Measurements from ENCODE around the gene BPIFB2. TPM values are rescaled to one million over a fixed set of nuclear protein-coding genes. Genes with fewer than 3 reads are reported as not detected.
"Not testable (repeated sequence)": the region's sequence is repeated elsewhere in the genome, so short reads cannot be mapped to it uniquely, and the experiment has no call there.

The BPIFB2 gene
- not detected in 2 replicates for total RNA-seq (2014; rRNA removed; shearing (Covaris generic))

DNA sequence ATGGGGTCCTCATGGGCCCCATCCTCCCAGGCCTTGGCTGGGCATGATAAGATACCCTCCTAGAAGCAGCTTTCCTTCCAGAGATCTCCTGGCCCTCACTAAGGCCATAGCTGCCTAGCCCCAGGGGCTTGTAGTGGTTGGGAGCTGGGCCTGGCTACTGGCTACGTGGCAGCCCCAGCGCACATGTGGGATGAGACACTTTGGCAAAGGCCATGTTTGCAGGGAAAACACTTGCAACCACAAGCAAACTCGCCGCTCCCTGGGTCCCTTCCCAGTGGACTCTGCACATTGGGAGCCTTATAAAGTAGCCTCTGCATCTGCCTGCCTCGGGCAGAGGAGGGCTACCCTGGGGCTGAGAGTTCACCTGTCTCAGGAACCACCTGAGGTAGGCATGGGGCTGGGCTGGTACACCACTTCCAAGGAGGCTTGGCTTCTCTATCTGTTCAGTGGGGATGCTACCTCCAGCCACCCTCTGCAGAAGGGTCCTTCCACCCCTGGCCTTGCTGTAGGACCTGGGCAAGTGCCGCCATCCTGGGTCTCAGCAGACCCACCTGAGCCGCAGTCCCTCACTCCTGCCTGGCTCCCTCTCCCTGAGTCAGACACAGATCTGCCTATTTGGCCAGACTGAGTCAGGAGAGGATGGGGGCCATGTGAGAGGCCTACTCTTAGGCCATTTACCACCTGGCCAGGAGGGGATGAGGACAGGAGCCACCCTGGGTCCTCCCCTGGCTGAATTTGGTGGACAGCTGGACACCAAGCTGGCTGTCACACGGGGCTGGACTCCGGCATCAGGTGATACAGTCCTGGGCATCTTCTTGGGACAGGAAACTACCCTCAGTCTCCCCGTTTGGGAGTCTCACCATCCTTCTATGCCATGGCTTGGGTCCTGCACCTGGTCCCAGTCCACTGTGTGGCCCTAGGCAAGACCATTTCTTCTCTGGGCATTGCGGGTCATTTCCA, at the start of gene BPIFB2:
TSS of gene BPIFB2 (plus strand) at position 329 of the 960 bp plus-strand sequence. CDS start 871 bp downstream, outside the sequence.
- DNase-seq (ENCODE audit: low read depth): no peak

- DNase-seq (ENCODE audit: low read depth): no peak
Observed at GRCh38 chr20:32958574-32958973, 48.9 kb upstream of the BPIFB2 start.

- no peak for DNase-seq (ENCODE audit: low read depth)
Observed at GRCh38 chr20:32959351-32960221, 47.9 kb upstream of the BPIFB2 start.

DNA sequence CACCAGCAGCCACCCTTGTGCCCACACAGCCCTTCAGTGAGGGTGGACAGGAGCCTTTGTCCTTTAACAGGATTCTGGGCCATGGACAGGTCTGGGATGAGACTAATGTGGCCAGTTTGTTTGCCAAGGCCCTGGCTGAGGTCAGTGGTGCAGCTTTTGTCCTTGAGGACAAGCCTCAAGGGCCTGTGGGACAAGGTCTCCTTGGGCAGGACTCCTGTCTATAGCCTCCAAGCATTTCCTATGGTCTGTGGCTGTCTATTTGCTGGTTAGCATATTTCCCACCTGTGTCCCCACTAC, 47.3 kb upstream of the BPIFB2 start:
- no peak for DNase-seq (ENCODE audit: low read depth)

DNA sequence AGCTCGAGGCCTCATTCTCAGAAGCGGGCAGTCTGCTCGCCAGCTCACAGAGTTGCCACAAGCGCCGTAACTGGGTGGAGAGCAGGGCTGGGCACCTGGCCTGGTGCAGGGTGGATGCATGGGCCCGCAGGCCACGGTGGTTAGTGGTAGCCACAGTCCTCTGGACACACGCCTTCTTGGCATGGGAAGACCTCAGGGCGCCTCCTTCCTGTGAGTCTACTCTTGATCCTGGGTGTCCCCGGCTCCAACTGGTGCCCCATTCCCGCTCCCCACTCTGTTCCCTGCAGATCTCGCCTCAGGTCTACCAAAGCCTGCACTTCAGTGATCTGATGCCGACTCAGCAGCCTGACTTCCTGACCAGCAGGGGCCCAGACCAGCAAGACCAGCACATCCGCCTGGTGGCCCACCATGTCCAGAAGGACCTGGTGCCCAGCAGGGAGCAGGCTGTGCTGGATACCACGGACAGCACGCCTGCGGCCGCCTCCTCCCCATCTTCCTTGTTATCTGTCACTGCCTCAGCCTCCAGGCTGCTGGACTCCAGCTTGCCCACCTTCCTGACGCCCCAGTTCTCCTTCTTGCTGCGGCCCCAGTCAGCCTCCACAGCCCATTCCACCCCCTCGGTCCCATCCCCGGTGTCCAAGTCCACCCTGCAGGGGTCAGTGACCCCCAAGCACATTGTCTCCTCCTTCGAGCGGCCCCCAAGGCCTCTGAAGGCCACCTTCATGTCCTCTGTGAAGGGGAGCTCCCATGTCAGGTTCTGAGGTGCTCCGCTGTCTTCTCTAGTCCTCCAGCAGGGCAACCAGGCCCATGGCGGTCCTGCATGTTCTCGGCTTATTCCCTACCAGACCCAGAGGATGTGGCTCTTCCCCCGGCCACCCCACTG, 46.4 kb upstream of the BPIFB2 start:
- DNase-seq (ENCODE audit: low read depth): no peak

DNA sequence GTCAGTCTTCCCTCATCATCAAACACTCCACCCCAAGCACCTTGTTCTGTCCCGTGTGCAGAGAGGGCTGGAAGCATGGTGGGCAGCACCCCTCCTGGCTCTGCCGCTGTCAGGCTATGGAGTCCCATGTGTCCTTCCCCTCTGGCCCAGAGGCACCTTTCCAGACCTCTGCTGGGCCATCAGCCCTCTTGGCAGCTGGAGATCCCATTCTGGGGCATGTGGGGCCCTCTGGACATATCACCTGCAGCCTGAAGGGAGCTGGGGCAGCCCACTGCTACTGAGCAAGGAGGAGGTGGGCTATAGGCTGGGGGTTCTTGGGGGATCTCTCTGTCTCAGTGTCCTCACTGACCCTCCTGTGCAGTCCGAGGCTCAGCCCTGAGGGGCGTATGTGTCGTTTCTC, 45.5 kb upstream of the BPIFB2 start:
- no peak for DNase-seq (ENCODE audit: low read depth)

DNA sequence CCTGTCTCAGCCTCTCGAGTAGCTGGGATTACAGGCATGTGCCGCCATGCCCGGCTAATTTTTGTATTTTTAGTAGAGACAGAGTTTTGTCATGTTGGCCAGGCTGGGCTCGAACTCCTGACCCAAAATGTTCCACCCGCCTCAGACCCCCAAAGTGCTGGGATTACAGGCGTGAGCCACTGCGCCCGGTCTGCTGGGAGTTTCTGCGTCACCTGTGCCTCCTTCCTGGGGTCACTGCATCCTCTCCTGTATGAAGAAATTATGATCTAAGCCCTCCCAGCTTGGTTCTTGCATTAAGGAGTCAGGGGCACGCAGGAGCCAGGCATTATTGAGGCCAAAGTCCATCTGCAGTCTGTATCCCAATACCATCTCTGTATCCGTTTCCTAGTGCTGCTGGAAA, 44.9 kb upstream of the BPIFB2 start:
- not testable (repeated sequence) for DNase-seq (ENCODE audit: low read depth)

GRCh38 chr20:32963176-32963575, 44.3 kb upstream of the BPIFB2 start:
- DNase-seq (ENCODE audit: low read depth): no peak

- DNase-seq (ENCODE audit: low read depth): no peak
Observed at GRCh38 chr20:32964575-32964974, 42.9 kb upstream of the BPIFB2 start.

DNA sequence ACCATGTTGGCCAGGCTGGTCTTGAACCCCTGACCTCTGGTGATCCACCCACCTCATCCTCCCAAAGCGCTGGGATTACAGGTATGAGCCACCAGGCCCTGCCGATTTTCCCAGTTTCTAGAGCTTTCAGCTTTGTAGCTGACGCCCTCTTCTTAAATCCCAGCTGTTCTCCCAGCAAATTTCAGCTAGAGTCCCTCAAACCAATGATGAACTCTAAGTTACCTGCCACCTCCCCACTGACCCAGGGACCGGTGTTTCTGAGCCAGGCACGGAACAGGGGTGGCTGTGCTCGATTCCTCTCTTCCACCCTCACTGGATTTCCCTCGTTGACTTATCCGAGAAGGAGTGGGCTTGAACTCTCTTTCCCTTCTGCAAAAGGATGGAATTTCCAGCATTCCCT, 42.4 kb upstream of the BPIFB2 start:
- no peak for DNase-seq (ENCODE audit: low read depth)

GRCh38 chr20:32965581-32966373, 41.7 kb upstream of the BPIFB2 start:
- no peak for DNase-seq (ENCODE audit: low read depth)

- no peak for DNase-seq (ENCODE audit: low read depth)
Observed at GRCh38 chr20:32966382-32966781, 41.1 kb upstream of the BPIFB2 start.

DNA sequence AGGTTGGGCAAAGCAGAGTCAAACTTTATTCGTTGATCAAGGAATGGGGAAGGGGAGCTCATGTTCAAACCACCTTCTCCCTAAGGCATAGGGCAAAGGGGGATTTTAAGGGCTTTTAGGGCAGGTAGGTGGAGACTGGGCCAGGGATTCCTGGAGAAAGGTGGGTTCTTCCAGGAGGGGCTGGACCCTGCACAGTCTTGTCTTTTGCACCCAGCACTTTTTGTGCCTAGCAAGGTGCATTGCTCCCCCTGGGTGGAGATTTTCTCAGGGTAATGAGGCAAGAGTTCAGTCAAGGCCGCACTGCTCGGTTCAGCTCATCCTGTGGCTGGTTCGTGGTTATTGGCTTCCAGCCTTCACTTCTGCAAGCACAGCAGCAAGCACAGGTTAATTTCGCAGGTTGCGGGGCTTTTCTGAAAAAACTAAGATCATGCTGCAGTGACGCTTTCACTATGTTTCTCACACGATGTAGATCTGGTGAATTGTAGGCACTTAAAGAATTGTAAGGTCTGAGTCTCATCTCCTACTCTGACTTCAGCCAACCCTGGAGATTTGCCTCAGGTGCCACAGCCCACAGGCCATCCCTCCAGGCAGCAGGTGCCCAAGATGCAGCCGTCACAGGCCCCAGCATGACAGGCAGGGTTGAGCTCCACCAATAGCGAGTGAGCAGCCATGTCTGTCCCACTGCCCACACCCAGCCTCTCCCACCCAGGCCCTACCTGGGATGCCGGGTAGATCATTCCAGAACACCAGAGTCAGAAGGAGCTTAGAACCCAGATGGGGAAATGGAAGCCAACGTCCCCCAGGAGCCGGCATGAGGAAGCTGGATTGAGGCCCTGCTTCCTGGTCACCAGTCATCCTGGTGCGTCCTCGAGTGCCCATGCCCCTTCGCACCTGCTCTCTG, 40.4 kb upstream of the BPIFB2 start:
- no peak for DNase-seq (ENCODE audit: low read depth)

DNA sequence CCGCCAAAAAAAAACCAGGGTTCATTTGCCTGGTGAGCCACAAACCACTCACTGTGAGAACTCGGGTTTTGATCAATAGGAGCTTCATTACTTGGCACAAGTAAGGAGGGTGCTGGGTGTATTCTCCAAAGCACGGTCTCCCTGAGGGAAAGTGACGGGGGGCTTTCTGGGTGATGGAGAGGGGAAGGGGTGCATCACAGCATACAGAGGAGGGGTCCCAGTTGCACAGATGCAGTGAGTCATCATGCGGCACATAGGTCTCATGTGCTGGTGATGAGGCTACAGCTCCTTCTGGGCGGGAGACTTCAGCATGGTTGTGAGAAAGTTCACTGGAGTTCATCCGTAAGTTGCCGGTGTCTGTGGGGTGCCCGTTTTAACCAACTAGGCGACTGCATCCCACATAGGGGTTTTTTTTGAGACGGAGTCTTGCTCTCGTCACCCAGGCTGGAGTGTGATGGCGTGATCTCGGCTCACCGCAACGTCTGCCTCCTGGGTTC, 39.5 kb upstream of the BPIFB2 start:
- DNase-seq (ENCODE audit: low read depth): no peak

- DNase-seq (ENCODE audit: low read depth): no peak
Observed at GRCh38 chr20:32968478-32969241, 38.8 kb upstream of the BPIFB2 start.

- no peak for DNase-seq (ENCODE audit: low read depth)
Observed at GRCh38 chr20:32969356-32970114, 38.0 kb upstream of the BPIFB2 start.

GRCh38 chr20:32970115-32970972, 37.2 kb upstream of the BPIFB2 start:
- DNase-seq (ENCODE audit: low read depth): no peak

All from Daoy (cell line).